GM12878 (cell line): Measurements from ENCODE around the gene AMBRA1. TPM values are rescaled to one million over a fixed set of nuclear protein-coding genes. Genes with fewer than 3 reads are reported as not detected.
A peak's percentile ranks its signal among the peaks of the same experiment; 100 is the strongest.

ENCODE experiments used
- CREM ChIP-seq: IDR thresholded peaks from 2 replicates; pipeline ENCODE4 v1.6.1; 2014; ENCODE audit warnings: antibody characterized with exemption, low read depth
- CUX1 ChIP-seq: IDR thresholded peaks from 2 replicates; pipeline ENCODE4 v1.6.1; 2012; ENCODE audit warnings: improper control_type of control experiment, low read depth, low read length; ENCODE audit not compliant: insufficient replicate concordance
- FOXK2 ChIP-seq: fragments of 450-650 bp; IDR thresholded peaks from 2 replicates; pipeline ENCODE4 v1.6.1; 2017; ENCODE audit warnings: mild to moderate bottlenecking, moderate library complexity
- IRF4 ChIP-seq: IDR thresholded peaks from 2 replicates; pipeline ENCODE4 v1.6.1; 2011; ENCODE audit warnings: low read depth, low read length
- MXI1 ChIP-seq: fragments of 150-350 bp; IDR thresholded peaks from 2 replicates; pipeline ENCODE4 v1.6.1; 2011; ENCODE audit warnings: low read depth, mild to moderate bottlenecking, inconsistent platforms, low read length, improper control_type of control experiment
- NRF1 ChIP-seq: conservative IDR thresholded peaks from 2 replicates; pipeline ENCODE4 v1.6.1; 2011; ENCODE audit warnings: mild to moderate bottlenecking, low read depth, low read length, improper control_type of control experiment
- PML ChIP-seq: IDR thresholded peaks from 2 replicates; pipeline ENCODE4 v1.6.1; 2012; ENCODE audit warnings: low read length, inconsistent platforms
- RELB ChIP-seq: fragments of 450-650 bp; IDR thresholded peaks from 2 replicates; pipeline ENCODE4 v1.6.1; 2017; ENCODE audit warnings: low read depth, mild to moderate bottlenecking, moderate library complexity
- polyA plus RNA-seq, 11 experiments: library from polyadenylated mRNA; depleted of rRNA in 4 of 11; unstranded in 6 of 11; stranded (reverse) in 5 of 11; fragments of >200 nt; fragmentation: Nextera tagmentation in 4 of 11; fragmentation: Illumina TruSeq in 1 of 11; extraction: Ambion mirVana in 4 of 11; extraction: Trizol in 1 of 11; gene quantifications; 1 replicate in 1 of 11; 2 replicates in 10 of 11; pipeline versions ENCODE4 v1.2.1 to v1.2.3, GENCODE V29; 2011 to 2016; ENCODE audit warnings: inconsistent platforms in 2 of 11, missing spikeins in 2 of 11, low read depth in 1 of 11
- total RNA-seq, 4 experiments: library from RNA; depleted of rRNA in 3 of 4; stranded (reverse); fragments of >200 nt in 3 of 4; fragmentation: Illumina TruSeq in 1 of 4; extraction: Trizol in 1 of 4; gene quantifications; 2 replicates each; pipeline versions ENCODE4 v1.2.1 to v1.2.3, GENCODE V29; 2013 to 2021
- TF ChIP-seq, protein P1 (sequence below): IDR thresholded peaks from 2 replicates; pipeline ENCODE4 v1.6.1; 2012; ENCODE audit warnings: mild to moderate bottlenecking, low read depth, low read length
- TF ChIP-seq, protein P2 (sequence below): fragments of 450-650 bp; formaldehyde crosslinking; IDR thresholded peaks from 2 replicates; pipeline ENCODE4 v1.4.0; 2022; ENCODE audit warnings: mild to moderate bottlenecking, moderate library complexity
- TF ChIP-seq, protein P3 (sequence below): IDR thresholded peaks from 2 replicates; pipeline ENCODE4 v1.6.1; 2011; ENCODE audit warnings: borderline replicate concordance, low read depth, mild to moderate bottlenecking, moderate library complexity, mixed read lengths, low read length; ENCODE audit not compliant: insufficient read depth; ENCODE audit errors: extremely low read length
- TF ChIP-seq, protein P4 (sequence below): IDR thresholded peaks from 2 replicates; pipeline ENCODE4 v1.6.1; 2012; ENCODE audit warnings: low read depth, low read length, improper control_type of control experiment

AMBRA1 gene
- total and polyA plus RNA-seq, 10 of the 15 experiments (the other 5 are each of a cell fraction or from before 2014, with no cell fraction given) = 0.57 to 34.3 (median 13.7) TPM

- TF ChIP-seq NRF1 = no peak
- peak; percentile 45; the same call in 1 of the 2 replicates for TF ChIP-seq MXI1
- TF ChIP-seq, protein P1, sequence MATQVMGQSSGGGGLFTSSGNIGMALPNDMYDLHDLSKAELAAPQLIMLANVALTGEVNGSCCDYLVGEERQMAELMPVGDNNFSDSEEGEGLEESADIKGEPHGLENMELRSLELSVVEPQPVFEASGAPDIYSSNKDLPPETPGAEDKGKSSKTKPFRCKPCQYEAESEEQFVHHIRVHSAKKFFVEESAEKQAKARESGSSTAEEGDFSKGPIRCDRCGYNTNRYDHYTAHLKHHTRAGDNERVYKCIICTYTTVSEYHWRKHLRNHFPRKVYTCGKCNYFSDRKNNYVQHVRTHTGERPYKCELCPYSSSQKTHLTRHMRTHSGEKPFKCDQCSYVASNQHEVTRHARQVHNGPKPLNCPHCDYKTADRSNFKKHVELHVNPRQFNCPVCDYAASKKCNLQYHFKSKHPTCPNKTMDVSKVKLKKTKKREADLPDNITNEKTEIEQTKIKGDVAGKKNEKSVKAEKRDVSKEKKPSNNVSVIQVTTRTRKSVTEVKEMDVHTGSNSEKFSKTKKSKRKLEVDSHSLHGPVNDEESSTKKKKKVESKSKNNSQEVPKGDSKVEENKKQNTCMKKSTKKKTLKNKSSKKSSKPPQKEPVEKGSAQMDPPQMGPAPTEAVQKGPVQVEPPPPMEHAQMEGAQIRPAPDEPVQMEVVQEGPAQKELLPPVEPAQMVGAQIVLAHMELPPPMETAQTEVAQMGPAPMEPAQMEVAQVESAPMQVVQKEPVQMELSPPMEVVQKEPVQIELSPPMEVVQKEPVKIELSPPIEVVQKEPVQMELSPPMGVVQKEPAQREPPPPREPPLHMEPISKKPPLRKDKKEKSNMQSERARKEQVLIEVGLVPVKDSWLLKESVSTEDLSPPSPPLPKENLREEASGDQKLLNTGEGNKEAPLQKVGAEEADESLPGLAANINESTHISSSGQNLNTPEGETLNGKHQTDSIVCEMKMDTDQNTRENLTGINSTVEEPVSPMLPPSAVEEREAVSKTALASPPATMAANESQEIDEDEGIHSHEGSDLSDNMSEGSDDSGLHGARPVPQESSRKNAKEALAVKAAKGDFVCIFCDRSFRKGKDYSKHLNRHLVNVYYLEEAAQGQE = no peak
- TF ChIP-seq IRF4 = no peak
- 0 out of 2 replicates have a peak, but pooled peaks have one; percentile 13 for TF ChIP-seq RELB
- TF ChIP-seq, protein P2, sequence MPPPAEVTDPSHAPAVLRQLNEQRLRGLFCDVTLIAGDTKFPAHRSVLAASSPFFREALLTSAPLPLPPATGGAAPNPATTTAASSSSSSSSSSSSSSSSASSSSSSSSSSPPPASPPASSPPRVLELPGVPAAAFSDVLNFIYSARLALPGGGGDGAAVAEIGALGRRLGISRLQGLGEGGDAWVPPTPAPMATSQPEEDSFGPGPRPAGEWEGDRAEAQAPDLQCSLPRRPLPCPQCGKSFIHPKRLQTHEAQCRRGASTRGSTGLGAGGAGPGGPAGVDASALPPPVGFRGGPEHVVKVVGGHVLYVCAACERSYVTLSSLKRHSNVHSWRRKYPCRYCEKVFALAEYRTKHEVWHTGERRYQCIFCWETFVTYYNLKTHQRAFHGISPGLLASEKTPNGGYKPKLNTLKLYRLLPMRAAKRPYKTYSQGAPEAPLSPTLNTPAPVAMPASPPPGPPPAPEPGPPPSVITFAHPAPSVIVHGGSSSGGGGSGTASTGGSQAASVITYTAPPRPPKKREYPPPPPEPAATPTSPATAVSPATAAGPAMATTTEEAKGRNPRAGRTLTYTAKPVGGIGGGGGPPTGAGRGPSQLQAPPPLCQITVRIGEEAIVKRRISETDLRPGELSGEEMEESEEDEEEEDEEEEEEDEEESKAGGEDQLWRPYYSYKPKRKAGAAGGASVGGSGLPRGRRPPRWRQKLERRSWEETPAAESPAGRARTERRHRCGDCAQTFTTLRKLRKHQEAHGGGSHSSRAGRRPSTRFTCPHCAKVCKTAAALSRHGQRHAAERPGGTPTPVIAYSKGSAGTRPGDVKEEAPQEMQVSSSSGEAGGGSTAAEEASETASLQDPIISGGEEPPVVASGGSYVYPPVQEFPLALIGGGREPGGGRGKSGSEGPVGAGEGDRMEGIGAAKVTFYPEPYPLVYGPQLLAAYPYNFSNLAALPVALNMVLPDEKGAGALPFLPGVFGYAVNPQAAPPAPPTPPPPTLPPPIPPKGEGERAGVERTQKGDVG (CRISPR knock-in tag) = no peak
- TF ChIP-seq, protein P3, sequence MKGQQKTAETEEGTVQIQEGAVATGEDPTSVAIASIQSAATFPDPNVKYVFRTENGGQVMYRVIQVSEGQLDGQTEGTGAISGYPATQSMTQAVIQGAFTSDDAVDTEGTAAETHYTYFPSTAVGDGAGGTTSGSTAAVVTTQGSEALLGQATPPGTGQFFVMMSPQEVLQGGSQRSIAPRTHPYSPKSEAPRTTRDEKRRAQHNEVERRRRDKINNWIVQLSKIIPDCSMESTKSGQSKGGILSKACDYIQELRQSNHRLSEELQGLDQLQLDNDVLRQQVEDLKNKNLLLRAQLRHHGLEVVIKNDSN = no peak
- peak; percentile 32; the same call in 1 of the 2 replicates for TF ChIP-seq PML
- no peak for TF ChIP-seq CREM
- no peak for TF ChIP-seq FOXK2
- TF ChIP-seq, protein P4, sequence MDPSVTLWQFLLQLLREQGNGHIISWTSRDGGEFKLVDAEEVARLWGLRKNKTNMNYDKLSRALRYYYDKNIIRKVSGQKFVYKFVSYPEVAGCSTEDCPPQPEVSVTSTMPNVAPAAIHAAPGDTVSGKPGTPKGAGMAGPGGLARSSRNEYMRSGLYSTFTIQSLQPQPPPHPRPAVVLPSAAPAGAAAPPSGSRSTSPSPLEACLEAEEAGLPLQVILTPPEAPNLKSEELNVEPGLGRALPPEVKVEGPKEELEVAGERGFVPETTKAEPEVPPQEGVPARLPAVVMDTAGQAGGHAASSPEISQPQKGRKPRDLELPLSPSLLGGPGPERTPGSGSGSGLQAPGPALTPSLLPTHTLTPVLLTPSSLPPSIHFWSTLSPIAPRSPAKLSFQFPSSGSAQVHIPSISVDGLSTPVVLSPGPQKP = no peak
- TF ChIP-seq CUX1 = no peak
Observed at GRCh38 chr11:46380340-46381047, 213.3 kb downstream of the AMBRA1 start (continued).
